GM21737 (cell line): ENCODE results near the gene PBX2.
"Not testable (repeated sequence)": the region's sequence is repeated elsewhere in the genome, so short reads cannot be mapped to it uniquely, and the experiment has no call there.

ENCODE experiments used
- ATAC-seq: cut with Tn5 transposase; IDR thresholded peaks from one replicate; pipeline ENCODE4 v1.9.1; 2021; ENCODE audit warnings: mild to moderate bottlenecking, moderate library complexity; ENCODE audit not compliant: unreplicated experiment

Gene PBX2

DNA sequence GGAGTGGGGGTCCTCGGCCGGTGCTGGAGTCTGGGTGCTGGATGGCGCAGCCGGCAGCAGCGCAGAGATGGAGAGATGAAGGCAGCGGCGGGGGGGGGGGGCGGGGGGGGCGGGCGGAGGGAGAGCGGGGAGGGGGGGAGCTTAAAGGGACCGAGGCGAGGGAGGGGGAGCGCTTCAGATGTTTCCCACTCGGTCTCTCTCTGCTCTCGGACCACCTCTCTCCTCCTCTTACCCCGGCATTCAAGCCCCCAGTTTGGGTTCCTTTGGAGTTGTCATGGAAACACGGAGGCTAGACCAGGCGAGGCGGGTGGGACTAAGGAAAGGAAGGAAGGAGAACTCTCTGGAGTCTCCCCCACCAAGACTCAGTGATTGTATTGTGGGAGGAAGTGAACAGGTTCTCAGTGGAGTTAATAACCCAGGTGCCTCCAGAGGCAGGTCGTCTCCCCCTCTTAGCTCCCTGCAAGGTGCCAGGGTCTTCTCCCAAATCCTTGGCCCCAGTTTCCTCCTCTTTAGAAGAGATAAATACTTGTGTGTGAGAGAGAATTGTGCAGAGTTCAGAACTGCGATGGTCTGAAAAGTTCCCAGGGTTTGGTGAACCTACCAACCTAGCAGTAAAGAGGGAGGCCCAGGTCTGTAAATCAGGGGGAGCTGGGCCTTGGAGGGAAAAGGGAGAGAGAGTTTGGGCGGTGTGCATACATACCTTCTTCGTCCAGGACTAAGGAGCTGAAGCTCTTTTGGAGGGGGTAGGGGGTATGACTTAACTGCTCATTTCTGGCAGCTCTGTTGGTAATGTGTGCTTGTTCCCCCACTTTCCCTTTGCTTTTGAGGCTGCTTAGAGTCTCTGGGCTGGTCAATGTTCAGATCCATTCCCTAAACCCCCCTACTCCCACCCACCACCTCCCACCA is 37.9 kb downstream of the PBX2 start, which contains the start of gene PRRT1:
PRRT1 (minus strand) TSS at position 77 of the 906 bp plus-strand sequence. CDS start 112 bp downstream, outside the sequence.
- no peak for ATAC-seq

DNA sequence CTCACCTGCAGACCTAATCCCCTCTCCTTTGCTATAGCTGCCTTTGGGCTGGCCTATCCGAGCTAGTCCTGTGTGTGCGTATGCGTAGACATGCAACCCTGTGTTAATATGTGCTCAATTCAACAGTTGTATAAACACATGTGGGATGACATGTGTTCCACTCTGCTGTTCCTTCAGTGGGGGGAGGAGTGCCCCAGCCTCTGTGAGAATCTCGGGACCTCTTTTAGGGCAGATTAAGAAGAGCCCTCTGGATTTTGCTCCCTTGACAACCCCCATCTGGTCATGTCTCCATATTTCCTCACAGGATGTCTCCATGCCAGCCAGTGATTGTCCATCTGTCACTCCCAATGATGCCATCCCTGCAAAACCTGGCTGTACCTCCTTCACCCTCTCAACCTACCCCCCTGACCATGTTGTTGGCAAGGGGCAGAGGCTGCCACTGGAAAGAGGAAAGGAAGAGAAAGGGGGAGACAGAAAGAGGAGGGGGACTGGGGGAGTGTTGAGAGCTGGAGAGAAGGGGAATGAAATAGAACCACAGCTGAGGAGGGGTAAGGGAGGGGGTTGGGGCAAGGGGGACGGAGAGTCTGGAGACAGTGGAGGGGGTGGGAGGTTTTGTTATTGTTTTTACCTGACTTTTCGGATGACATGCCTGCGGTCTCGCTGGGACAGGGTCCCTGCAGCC is 38.7 kb downstream of the PBX2 start:
- ATAC-seq, result no peak

DNA sequence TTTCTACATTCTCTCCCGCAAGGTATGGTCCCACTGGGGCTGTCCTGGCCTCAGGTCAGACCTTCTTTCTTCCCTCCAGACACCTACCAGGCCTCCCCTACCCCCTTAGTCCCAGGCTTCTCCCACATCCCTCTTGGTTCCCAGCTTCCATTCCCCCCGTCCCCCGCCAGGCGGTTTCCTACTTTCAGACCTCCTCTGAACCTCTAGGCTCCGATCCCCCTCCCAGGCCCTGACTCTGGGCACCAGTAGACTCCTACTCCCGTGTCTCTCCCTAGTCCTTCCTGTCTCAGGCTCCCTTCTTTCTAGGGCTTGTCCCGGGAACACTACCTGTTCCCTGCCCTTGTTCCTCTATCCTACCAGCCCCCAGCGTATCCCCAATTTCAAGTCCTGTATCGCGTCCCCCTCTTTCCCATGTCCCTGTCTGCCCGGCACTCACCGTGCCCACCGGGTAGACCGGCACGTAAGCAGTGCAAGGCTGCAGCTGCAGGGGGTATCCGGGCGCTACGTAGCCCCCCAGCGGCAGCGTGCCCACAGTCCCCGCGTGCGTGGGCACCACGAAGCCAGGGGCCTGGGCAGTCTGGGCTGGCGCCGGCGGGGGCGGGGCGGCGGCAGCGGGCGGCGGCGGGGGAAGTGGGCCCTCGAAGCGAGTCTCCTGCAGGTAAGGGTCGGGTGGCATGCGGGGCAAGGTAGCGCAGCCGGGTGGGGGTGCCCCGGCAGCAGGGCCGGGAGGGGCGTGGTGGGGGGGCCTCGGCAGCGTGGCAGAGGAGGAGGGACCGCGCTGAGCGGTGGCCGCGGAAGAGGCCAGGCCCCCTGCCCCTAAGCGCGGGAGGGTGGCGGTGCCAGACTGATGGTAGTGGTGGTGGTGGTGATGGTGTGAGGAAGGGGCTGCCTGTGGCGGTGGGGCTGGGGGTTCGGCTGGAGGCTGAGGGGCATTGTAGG is 39.8 kb downstream of the PBX2 start:
- ATAC-seq, result no peak

DNA sequence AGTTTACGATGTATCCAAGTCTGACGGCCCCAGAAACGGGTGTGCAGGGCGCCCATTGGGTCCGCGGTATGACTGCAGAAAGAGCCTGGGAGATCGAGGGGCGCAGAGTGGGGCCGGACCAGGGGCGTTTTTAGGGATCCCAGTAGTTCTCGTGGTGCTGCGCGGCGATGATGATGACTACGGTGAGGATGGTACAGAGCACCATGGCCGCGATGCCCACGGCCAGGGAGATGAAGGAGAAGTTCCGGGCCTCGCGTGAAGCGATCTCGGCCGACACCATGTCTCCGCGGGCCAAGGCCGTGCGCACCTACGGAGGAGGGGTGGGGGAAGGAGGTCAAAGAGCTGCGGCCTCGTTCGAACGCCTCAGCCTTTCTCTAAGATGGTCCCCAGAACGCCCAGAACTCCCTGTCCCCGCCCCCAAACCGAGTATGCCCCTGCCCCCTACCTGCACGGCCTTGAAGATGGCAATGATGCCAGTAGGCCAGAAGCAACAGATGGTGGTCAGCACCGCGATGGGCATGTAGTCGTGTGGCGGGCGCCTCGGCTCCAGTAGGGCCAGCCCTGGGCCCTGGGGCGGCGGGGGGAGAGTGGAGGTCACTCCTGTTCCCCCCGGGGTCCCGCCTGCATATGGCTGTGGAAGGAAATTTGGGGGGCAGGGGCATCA is 40.8 kb downstream of the PBX2 start:
- no peak for ATAC-seq

DNA sequence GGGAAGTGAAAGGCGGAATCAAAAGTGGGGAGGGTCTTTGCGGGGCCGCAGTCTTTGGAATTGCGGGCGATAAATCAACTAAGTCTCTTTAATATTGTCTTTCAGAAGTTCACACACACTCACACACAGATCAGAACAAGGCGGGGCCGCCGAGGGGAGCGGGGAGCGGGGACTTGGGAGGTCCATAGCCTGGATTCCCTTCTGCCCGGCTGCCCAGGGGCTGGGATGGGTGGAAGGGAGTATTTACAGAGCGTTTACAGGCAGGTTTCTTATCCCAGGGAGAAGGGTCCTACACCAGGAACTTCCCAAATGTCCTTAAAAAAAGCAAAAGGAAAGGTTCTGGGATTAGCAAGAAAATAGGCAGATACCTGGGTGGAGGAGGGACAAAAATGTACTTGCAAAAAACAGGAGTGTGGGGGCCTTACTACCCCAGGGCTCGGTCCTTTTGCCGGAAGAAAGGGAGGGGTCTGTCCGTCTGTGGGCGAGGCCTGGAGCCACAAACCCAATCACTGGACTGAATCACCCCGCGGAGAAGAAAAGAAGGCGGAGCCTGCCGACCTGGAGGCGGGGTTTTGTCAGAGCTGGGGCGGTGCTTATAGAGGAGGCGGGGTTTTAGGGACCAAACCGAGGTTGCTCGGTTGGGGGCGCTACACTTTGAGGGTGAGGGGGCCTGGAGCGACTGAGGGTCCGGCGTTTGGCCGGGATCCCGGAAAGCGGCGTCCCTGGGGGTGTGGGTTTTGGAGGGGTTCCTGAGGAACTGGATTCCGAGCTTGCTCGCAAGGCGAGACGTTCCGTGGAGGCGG is 41.5 kb downstream of the PBX2 start:
- ATAC-seq, result no peak

DNA sequence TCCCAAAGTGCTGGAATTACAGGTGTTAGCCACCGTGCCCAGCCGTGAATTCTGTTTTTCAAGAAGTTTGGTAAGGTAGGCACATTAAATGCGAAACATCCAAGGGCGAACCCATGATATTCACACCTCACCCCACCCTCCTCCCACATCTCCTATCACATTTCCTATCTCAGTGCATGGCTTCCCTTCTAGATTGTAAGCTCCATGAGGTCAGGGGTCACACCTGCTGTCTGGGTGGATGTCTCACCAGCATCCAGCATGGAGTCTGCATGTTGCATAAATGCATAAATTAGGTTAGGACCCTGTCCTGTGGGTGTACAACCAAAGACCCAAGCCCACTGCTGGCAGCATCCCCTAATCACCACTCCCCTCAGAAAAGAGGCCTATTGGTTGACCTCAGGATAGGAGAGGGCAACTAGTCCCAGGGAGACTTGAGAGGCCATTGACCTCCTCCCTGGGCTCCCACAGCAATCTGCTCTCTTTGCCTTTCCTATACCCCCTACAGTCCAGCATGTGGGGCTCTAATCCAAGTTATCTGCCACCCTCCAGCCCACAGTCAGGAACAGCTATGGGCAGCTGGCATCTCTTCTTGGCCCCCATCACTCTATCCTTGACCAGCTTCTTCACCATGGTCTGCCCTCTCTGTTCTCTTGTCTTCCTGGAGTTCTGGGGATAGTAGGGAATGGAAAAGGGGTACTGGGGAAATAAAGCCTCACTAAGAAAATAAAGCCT is 42.4 kb downstream of the PBX2 start:
- no peak for ATAC-seq

DNA sequence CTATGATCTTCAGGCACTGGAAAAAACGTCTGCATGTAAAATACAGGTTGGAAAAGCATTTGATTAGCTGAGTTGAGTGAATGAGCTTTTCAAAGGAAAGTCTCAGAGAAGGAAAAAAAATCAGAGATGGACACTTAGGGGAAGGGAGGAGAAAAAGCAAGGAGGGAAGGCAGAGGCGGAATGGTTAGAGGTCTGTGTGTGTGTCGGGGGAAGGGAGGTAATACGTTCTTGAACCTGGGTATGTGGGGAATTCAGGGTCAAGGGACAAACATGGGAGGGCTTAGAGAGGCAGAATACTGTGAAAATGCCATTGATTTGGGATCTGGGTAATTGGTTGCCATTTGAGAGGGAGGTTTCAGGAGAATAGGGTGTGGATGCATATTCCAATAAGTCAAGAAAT is 43.3 kb downstream of the PBX2 start:
- ATAC-seq, result no peak

DNA sequence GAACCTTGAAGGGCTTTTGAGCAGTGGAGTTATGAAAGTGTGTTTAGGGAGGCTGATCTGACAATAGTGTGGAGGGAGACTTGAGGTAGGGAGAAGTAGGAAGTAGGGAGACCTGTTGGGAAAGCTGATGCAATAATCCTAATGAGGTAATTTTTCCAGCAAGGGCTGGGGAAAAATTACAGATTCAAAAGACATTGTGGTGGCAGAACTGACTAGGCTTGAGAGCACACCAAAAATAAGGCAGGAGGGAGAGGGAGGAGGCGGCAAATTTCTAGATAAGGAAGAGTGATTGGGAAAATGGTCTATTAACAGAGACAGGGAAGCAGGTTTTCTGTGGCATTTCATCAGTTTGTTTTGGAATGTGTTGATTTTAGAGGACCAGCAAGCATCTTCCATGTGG is 43.7 kb downstream of the PBX2 start:
- ATAC-seq, result no peak

DNA sequence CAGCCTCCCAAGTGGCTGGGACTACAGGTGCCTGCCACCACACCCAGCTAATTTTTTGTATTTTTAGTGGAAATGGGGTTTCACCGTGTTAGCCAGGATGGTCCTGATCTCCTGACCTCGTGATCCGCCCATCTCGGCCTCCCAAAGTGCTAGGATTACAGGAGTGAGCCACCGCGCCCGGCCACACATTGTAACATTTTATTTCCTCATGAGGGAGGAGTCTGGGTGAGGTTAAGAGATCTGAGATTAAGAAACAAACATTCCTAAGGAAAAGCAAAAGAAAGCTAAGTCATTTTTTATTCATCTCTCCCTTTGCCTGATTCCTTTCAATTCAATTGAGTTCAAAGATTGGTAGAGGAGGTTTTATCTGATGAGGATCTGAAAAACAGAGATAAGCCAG is 45.8 kb downstream of the PBX2 start:
- ATAC-seq, result not testable (repeated sequence)

DNA sequence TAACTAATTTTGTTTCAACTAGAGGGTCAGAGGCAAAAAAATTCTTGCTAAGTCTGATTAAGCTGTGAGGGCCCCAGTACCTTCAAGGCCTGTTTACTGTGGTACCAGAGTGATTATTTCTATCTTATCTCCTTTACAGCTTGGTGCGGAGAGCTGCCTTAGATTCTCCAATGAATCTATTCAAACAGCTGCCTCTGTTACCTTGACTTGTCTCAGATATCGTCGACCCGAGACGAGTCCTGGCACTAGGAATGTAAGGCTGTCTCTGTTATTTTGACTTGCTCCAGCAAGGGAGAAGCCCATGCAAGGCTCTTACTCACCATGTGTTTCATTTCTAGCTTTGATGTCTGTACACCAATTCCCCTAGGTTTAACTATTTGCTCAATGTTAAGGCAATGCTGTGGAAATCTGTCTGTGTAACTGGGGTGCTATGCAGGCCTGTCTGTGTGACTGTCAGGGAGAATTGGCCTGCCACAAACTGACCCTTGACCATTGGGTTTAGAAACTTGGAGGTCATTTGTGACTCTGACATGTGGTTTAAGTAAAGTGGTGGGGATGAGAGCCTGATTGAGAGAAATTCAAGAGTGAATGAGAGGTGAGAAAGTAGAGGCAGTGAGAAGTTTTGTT is 49.5 kb downstream of the PBX2 start:
- ATAC-seq, result no peak

DNA sequence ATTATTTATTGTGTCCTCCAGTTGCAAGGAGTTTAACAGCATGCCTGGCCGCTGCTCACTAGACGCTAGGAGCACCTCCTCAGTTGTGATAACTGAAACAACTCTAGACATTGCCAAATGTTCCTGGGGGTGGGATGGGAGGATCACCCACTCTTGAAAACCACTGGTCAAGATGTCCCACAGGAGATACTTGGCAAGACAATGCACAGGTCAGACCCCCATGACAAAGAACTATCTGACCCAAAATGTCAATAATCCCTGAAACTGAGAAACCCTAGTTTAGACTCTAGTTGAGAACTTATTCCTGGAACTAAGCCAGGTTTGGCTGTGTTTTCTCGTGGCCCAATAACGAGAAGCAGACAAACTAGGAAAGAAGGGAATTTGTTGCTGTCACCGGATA is 50.4 kb downstream of the PBX2 start:
- ATAC-seq, result no peak

DNA sequence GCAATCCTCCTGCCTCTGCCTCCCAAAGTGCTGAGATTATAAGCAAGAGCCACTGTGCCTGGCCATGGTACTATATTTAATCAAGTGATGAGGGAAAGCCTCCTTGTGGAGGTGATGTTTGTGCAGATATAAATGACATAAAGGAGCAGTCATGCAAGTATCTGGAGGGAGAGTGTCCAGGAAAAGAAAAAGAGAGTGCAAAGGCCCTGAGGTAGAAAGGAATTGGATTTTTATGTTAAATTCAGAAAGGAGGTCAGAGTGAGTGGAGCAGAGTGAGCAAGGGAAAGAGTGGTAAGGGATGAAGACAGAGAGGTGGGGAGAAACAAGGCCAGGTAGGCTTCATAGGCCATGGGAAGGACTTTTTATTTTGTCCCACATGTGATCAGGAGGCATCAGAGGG is 52.5 kb downstream of the PBX2 start:
- ATAC-seq, result no peak
